ENCODE results near the gene EIF4E1B.

DNA sequence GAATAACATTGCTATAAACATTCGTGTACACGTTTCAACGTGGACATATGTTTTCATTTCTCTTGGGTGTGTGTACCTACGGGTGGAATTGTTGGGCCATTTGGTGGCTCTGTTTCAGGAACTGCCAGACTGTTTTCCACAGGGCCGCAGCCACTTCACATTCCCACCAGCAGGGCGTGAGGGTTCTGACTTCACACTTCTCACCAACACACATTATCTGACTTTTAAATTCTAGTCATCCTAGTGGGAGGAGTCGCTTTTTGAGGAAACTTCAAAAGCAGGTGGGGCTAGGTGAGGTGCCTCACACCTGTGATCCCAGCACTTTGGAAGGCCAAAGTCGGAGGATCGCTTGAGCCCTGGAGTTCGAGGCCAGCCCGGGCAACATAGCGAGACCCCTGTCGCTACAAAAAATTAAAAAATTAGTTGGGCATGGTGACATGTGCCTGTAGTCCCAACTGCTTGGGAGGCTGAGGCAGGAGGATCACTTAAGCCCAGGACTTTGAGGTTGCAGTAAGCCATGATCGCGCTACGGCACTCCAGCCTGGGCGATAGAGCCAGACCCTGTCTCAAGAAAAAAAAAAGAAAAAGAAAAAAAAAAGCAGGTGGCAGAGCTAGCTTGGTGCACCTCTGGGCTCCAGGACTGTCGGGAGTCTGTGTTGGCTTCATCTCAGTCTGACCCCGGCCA lies 45.3 kb downstream of the EIF4E1B start:
- TF ChIP-seq CTCF (conservative IDR thresholded peaks at IDR 0.05; ENCODE audit: low read length) (peak; percentile 38), EZH2phosphoT487 (IDR thresholded peaks at IDR 0.05; ENCODE audit: borderline replicate concordance) (no peak)

All from Loucy (cell line).